ENCODE measurements around the gene SCGN. TPM values are rescaled to one million over a fixed set of nuclear protein-coding genes. Genes with fewer than 3 reads are reported as not detected.

The SCGN gene
- total RNA-seq, 1 donor from 2014 or later, result not detected

DNA sequence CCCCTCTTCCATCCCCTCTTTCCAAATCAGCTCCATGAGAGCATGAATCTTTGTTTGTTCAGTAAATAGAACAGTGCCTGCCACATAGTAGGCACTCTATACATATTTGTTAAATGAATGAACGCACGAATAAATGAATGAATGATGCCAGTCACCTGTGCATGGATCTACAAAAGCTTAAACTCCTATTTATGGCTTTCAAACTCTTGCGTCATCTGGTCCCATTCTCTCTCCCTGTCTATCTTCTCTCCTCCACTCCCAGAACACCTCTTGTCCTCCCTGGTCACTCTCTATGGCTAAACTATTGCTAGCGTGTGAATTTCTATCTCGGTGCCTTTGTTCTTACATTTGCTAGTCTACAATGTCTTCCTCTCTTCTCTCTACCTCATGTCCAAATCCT lies 24.8 kb downstream of the SCGN start:
- no peak for DNase-seq (ENCODE audit: low spot score)
- intact Hi-C loops (cut with DNase I), result no loop called here
- ATAC-seq, result no peak

DNA sequence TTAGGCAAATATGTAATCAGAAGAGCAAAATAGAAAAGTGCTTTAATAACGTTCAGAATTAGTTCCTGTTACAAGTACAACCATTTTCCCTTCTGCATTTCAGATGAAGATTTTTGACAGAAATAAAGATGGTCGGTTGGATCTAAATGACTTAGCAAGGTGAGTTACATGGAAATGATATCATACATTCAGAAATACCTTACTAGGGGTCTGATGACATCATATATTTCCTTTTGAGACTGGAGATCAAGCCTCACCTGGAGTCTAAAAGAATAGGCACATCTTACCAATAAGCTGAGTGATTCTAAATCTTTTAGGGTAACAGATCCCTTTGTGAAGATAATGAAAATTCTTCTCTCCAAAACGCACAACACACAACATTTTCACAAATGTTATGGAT lies 29.8 kb downstream of the SCGN start:
- no peak for DNase-seq (ENCODE audit: low spot score)
- no peak for ATAC-seq
- intact Hi-C loops (cut with DNase I), result no loop called here

DNA sequence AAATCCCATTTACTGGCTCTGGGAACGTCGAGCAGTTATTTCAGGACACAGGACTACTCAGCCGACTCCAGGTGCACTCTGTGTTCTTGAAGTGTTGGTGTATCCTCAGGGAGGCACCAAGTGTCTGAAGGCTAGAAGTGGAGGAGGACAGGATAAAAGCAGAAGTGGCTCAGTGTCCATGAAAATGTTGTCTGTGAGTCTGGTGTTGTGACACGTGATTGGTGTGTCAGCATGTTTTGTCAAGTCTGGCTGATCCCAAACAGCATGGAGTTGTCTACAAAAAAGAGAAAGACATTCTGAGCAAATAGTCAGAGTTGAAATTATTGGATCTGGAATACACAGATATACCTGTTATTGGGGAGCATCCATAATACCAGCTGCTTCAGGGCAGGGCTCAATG lies 30.3 kb downstream of the SCGN start:
- DNase-seq (ENCODE audit: low spot score), result no peak
- intact Hi-C loops (cut with DNase I), result no loop called here
- ATAC-seq, result no peak

DNA sequence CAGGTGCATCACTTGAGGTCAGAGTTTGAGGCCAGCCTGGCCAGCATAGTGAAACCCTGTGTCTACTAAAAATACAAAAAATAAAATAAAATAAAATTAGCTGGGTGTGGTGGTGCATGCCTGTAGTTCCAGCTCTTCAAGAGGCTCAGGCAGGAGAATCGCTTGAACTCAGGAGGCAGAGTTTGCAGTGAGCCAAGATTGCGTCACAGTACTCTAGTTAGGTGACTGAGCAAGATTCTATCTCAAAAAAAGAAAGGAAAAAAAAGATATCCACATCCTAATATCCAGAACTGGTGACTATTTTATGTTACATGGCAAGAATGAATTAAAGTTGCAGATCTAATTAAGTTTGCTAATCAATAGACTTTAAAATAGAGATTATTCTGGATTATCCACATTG lies 32.5 kb downstream of the SCGN start:
- intact Hi-C loops (cut with DNase I), result no loop called here
- ATAC-seq (no peak), DNase-seq (ENCODE audit: low spot score) (no peak)

DNA sequence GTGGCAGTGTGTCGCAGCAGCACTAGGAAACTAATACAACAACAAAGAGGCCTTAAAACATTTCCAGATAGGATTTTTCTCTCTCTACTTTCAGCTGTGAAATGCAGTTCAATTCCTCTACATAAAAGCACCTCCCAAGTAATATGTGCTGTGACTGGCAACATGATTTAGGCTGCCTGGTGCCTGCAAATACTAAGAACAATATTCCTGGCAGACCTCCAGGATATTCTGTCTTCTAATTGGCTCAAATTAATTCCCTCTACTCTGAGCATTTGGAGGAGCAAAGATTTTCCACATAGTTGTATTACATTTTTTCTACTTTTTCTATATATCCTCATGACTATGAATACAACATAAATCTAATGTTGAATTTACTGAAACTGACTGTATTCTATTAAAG lies 33.2 kb downstream of the SCGN start:
- DNase-seq (ENCODE audit: low spot score), result no peak
- intact Hi-C loops (cut with DNase I), result no loop called here
- ATAC-seq, result no peak

DNA sequence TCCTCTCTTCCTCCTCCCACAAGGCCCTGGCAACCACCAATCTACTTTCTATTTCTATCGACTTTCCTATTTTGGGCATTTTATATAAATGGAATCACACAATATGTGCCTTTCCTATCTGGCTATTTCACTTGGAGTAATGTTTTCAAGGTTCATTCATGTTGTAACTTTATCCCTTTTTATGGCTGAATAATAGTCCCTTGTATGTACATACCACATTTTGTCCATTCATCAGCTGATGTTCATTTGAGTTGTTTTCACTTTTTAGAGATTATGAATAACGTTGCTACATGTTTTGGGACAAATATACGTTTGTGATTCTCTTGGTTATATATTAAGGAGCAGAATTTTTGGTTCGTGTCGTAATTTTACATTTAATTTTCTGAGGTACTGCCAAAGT lies 33.9 kb downstream of the SCGN start:
- ATAC-seq, result no peak
- intact Hi-C loops (cut with DNase I), result no loop called here
- DNase-seq (ENCODE audit: low spot score), result no peak

DNA sequence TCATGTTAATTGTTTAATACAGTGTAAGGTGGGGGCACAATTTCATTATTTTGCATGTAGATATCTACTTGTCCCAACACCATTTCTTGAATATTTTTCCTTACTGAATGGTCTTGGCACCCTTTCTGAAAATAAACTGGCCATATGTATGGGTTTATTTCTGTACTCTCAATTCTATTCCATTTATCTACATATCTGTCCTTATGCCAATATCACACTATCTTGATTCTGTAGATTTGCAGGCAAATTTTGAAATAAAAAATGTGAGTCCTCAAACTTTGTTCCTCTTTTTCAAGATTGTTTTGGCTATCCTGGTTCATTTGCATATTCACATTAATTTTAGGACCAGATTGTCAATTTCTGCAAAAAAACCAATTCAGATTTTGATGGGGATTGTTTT lies 34.8 kb downstream of the SCGN start:
- ATAC-seq (no peak), DNase-seq (ENCODE audit: low spot score) (no peak)
- intact Hi-C loops (cut with DNase I), result no loop called here

DNA sequence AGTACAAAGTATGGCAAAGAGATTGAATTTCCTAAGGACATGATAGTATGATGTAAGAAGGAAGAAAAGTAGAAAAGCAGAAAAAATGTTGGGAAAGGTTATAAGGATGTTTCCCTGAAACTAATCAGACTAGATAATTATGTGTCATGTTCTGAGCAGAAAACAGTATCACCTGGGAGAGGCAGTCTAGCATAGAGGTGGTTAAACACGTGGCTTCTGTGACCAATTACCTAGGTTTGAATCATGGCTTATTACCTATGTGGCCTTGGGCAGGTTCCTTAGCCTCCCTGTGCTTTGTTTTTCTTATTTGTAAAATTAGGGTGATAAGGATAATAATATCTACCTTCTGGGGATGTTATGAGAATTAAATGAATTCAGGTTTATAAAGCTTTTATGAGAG lies 38.0 kb downstream of the SCGN start:
- ATAC-seq, result no peak

DNA sequence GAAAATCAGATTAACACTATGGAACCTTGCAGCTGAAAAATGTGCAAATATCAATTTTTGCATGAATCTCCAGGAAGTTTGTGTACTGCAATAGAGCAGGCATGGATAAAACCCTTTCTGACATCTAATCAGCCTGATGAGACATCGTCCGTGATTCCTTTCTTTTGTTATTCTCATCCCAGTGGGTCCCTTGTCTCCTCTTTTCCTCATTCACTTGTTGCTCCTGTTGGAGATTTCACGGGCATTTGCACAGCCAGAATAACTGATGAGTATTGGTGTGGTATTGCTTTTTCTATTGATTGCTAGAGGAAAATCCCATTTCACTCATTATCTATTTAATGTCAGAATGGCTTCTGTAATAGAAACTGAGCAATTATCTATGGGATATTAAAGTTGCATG lies 39.9 kb downstream of the SCGN start:
- no peak for ATAC-seq
- intact Hi-C loops (cut with DNase I), result no loop called here
- DNase-seq (ENCODE audit: low spot score), result no peak

More for the DNA sequence above, 38.0 kb downstream of the SCGN start:
- DNase-seq (ENCODE audit: low spot score), result no peak
- intact Hi-C loops (cut with DNase I), result no loop called here

DNA sequence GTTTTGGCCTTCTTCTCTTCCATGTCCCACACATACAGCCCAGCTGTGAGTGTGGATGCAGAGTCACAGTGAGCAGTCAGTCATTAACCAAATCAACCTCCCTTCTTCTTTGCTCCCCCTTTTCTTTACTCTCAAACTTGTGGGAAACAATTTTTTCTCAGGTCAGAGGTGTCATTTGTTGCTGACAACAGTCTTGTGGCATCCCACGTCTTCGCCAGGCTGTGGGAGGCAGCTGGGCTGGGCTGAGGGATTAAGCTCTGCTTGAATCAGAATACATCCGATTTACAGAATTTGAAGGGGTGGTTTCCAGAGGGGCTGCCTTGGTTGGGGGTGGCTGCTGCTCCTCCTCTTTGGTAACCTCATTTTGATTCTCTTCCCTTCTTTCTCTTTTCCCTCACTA lies 40.5 kb downstream of the SCGN start:
- no peak for DNase-seq (ENCODE audit: low spot score)
- ATAC-seq, result no peak
- intact Hi-C loops (cut with DNase I), result no loop called here

DNA sequence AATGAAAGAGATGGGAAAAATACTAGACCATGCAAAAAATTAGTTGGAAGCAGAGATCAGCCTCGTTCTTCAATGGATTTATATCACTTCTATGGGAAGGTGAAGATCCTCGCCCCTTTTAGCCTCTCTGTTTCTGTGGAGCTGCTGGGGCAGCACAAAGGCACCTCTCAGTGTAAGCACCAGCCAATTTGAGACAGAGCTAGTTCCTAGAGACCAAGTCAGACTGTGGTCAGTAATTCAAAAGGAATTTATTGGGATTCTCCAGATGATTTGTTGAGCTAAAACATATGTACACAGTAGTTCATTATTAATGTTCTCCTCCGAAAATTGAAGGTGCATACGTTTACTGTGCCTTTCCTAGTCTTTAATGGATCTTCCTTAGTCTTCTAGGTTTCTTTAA lies 42.4 kb downstream of the SCGN start:
- intact Hi-C loops (cut with DNase I), result no loop called here
- no peak for DNase-seq (ENCODE audit: low spot score)
- no peak for ATAC-seq

DNA sequence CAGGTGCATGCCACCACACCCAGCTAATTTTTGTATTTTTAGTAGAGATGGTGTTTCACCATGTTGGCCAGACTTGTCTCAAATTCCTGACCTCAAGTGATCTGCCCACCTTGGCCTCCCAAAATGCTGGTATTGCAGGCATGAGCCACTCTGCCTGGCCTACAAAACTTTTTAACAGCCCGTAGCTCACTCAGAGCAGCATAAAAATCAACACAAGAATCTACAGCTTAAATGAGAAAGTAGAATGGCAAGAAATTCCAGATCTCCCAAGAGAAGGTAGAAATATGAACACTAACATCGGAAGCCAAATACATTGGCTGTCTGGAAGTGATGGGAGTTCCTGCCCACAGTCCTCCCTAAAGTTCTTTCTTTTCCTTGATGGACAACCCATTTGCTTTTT lies 43.7 kb downstream of the SCGN start:
- intact Hi-C loops (cut with DNase I), result no loop called here
- DNase-seq (ENCODE audit: low spot score), result no peak

DNA sequence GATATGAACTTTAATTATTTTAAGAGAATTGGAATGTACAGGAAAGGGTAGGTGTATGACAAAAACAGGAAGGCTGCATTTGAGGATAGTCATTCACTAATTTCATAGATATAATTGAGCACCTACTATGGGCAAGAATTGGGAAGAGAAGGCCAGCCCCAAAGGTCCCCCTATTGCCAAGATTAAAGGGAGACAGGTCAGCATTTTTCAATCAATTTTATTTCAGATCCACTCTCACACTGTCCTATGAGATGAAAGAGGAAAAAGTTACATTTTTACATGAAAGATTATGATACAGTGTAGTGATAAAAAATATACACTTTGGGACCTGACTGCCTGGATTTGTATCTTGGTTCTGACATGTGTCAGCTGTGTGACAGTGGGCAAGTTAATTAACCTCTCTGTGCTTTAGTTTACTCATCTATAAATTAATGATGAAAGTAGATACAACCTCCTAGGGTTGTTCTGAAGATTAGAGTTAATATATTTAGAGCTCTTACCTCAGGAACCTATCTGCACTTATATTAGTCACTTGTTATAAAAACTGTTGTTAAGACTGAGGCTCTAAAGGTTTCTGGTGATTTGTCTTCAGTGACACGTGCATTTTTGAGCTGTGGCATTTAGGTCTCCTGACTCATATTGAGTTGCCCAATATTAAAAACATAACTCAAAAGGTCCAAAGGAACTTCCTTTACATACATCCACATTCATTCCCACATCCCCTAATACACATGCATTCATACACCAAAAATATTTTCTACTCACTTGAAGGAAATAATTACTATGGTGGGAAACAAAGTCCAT lies 45.7 kb downstream of the SCGN start:
- no peak for ATAC-seq
- intact Hi-C loops (cut with DNase I), result no loop called here
- DNase-seq (ENCODE audit: low spot score), result no peak

More for the DNA sequence above, 43.7 kb downstream of the SCGN start:
- ATAC-seq, result no peak

DNA sequence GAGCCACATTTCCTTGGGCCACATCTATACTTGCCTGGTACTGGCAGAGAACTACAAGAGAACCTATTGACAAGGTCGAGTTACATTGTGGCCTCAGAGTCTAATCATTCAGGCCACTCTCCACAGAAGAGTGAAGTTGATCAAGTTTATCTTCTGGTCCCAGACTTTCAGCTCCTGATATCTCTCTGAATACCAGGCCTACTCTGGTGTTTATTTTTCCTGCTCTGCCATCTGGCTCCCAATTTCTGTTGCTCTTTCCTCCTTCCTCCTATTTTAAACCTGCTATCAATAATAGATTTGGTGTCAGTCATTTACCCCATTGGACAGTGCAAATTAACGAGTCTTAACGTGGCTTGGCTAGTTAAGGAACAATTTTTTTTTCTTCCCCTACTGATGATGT lies 46.6 kb downstream of the SCGN start:
- DNase-seq (ENCODE audit: low spot score), result no peak
- ATAC-seq, result no peak
- intact Hi-C loops (cut with DNase I), result no loop called here

DNA sequence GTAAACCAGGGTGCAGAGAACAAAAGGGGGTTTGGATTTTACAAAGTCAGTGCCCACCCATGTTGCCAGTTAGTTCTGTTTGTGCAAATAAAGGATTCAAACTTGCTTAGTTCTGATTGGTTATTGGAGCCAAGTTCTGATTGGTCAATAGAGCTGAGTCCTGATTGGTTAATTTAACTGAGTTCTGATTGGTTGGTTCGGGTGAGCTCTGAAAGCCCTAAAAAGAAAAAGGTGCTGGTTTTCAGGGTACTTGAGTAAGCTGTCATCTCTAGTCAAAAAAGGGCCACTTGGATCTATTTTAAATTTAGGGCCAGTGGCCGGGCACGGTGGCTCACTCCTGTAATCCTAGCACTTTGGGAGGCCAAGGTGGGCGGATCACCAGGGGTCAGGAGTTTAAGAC lies 47.6 kb downstream of the SCGN start:
- ATAC-seq (no peak), DNase-seq (ENCODE audit: low spot score) (no peak)
- intact Hi-C loops (cut with DNase I), result no loop called here

DNA sequence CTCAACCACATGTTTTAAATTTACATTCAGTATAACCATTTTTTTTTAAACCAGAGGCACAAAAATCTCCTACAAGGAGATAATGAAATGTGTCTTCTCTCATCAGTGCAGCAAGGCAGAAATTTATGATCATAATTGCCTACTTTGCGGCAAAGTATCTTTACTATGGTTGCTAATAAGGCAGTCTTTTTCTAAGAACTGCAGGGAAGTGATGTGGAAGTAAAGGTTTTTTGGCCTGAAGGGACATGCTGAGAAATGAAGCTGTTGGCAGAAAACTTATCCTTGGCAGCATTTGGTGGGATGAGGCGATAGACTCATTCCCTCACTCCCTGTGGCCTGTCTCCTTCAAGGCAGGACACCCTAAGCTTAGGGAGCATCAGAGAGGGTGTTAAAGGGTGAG lies 48.7 kb downstream of the SCGN start:
- no peak for DNase-seq (ENCODE audit: low spot score)
- intact Hi-C loops (cut with DNase I), result no loop called here
- no peak for ATAC-seq

DNA sequence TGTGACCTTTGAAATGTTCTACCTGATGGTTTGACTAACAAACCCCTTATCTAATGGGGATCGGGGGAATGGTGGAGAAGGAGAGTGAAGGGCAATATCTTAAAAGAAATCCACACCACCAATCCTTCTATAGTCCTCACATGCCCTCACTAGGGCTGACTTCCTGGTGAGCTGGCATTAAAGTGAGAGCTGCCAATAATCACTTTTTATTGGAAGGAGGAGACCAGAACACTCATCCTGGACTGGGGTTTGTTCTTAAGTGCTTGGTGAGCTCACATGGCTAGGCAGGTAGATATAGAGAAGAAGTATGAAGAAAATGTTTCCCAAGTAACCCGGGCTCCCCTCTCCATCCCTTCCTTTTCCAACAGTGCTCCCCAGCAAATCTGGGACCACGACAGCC lies 49.8 kb downstream of the SCGN start:
- no peak for ATAC-seq
- intact Hi-C loops (cut with DNase I), result no loop called here
- no peak for DNase-seq (ENCODE audit: low spot score)

DNA sequence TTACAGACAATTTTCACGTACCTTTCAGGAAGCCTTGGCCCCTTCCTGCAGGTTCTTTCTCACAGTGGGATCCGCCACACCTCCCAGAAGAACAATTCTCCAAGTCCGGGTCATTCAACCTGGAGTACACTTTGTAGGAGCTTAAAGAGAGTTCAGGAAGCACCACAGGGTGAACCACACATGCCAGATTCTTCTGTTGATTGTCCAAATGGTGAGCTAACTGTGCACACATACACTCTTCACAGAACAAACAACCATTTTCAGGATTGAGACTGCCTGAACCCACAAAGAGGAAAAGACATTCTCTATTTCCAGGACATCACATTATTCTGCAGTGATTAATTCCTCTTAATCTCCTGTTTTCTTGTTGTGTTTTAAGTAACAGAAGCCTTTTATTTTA lies 51.0 kb downstream of the SCGN start:
- no peak for ATAC-seq
- intact Hi-C loops (cut with DNase I), result no loop called here
- no peak for DNase-seq (ENCODE audit: low spot score)

DNA sequence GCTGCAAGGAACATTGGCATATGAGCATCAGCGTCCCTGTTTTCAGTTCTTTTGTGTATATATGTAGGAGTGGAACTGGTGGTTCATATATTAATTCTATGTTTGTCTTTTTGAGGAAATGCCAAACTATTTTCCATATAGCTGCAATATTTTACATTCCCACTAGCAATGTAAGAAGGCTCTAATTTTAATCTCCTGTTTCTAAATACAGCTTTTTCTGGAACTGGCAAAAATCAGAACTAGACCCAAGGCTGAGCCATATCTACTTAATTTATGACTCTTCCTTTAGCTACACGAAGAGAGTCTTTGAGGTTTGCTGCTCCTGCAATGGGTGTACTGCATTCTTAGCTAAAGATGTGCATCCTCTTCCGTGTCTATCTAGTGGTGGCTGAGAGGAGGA lies 52.0 kb downstream of the SCGN start:
- ATAC-seq (no peak), DNase-seq (ENCODE audit: low spot score) (no peak)
- intact Hi-C loops (cut with DNase I), result no loop called here

DNA sequence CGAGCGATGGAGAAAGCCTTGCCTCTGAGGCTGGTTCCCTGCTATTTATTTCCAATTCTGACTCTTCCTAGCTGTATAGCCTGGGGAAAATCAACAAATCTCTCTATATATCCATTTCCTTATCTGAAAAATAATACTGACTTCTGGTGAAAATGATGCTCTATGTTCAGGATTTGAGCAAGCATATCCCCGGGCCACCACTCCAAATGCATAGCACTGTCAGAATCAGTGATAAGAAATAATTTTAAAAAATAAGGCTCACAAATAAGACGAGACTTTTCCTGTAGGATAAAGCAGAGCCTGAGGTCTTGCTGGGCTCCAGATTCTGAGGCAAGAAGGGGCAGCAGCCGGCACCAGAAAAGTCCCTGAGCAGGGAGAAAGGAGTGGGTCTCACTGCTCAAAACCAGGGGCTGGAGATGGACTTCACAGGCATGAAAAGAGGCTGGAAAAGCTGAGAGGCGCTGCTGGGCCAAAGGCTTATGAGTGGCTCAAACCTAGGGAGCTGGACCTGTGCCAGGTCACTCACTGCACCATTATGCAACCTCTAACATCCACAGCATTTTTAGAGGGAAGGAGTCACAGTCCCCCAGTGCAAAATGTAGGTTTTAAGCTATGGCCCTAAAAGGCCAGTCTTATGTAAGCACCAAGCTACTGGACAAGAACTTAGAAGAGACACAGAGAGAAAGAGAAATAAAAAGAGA lies 54.4 kb downstream of the SCGN start:
- ATAC-seq (no peak), DNase-seq (ENCODE audit: low spot score) (no peak)
- intact Hi-C loops (cut with DNase I), result no loop called here

DNA sequence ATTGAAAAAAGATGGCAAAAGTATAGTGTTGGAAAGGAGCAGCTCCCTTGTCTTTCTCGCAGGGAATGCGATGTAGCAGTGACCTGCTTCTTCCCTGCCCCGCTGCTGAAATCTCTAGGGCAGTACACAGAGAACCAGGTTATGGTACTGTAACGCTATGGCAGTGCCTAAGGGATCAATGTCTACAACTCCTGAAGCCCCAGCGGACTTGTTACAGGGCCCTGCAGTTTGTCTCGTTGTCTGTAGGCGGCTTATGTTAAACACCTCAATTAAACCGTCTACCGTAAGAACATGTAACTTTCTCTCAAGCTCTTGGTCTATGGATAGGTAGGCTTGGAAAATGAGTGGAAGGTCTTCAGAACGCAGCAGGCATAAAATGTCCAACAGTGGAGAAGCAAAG lies 57.7 kb downstream of the SCGN start:
- intact Hi-C loops (cut with DNase I), result no loop called here
- DNase-seq (ENCODE audit: low spot score) (no peak), ATAC-seq (no peak)

Data from sciatic nerve (tissue), 2 donors.